ENCODE results near the gene OTUD6A. TPM values are rescaled to one million over a fixed set of nuclear protein-coding genes. Genes with fewer than 3 reads are reported as not detected.

The OTUD6A gene
- total RNA-seq, 2 experiments from 2014 or later, result not detected

DNA sequence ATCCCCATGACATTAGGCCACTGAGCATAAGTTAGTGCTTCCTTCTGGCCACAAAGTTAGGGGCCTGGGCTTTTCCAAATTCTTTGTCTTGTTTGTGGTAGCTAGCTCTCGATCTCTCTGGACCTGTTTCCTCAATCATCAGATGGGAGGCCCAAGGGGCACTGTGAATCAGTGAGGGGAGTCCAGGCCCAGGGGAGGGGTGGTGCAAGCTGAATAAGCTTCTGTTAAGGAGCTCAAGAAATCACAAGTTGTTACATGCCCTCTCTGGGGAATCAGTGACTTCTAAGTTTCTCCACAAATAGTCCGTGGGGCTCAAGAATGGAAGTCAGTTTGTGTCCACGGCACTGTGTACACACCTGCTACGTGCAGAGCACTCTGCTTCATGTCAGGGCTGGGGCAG, 27.6 kb upstream of the OTUD6A start:
- H3K27me3 Mint-ChIP-seq, result no peaks in the 10 kb centered on the region
- ChIA-PET CTCF (interaction anchor here (1.3 kb wide), 1 partner anchor 63 kb away, joined by 3 read pairs; no protein-coding TSS in a partner anchor), POLR2A (no interaction called here)
- no peaks in the 10 kb centered on the region for H3K9me3 Mint-ChIP-seq
- no peak for DNase-seq
- no peaks in the 10 kb centered on the region for H3K36me3 Mint-ChIP-seq (ENCODE audit: low read depth)
- no peak overlapping the region for H3K27ac Mint-ChIP-seq
- H3K4me1 Mint-ChIP-seq, result peaks cover 19% of the 10 kb centered on the region
- H3K4me3 Mint-ChIP-seq, result no peak overlapping the region

GRCh38 chrX:70038515-70038914, 23.7 kb upstream of the OTUD6A start:
- no peaks in the 10 kb centered on the region for H3K27me3 Mint-ChIP-seq

DNA sequence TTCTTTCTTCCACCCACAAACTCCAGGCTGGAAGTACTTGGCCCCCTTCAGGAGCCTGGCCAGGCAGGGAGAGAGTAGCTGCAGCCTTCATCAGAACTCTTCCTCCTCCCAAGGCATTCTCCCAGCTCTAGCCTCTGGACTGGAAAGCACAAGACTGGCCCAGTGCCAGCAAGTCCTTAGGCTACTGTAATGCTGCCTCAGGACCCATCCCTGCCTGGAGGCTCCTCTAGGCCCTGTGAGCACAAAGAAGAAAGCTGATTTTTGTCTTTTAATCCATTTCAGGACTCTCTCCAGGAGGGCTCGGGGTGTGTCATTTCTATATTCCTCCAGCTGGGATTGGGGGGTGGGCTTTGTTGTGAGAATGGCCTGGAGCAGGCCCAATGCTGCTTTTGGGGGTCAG, 23.3 kb upstream of the OTUD6A start:
- H3K9me3 Mint-ChIP-seq, result no peaks in the 10 kb centered on the region
- CTCF ChIA-PET, result interaction anchor here (3.8 kb wide), 1 partner anchor 8 kb away, joined by 18 read pairs; no protein-coding TSS in a partner anchor

More at GRCh38 chrX:70038515-70038914, 23.7 kb upstream of the OTUD6A start:
- no peaks in the 10 kb centered on the region for H3K9me3 Mint-ChIP-seq
- ChIA-PET POLR2A (no interaction called here), CTCF (interaction anchor here (3.8 kb wide), 1 partner anchor 8 kb away, joined by 18 read pairs; no protein-coding TSS in a partner anchor)
- DNase-seq, result no peak
- H3K27ac Mint-ChIP-seq, result no peak overlapping the region
- H3K4me1 Mint-ChIP-seq, result no peaks in the 10 kb centered on the region
- H3K36me3 Mint-ChIP-seq (ENCODE audit: low read depth), result no peaks in the 10 kb centered on the region
- H3K4me3 Mint-ChIP-seq, result no peak overlapping the region

DNA sequence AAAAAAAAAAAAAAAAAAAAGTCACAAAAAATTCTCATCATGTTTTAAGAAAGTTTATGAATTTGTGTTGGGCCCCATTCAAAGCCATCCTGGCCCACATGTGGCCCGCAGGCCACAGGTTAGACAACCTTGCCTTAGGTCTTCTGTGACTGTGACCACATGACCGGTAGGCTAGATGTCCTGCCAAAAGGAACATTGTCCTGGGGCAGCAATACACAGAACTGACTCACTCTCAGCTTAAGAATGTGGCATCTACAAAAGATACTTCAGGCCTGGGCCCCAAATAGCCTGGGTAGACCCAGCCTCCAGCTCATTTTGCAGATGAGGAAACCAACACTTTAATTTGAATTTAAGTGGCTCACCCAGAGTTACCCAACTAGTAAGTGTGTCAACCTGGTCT, 22.5 kb upstream of the OTUD6A start:
- ChIA-PET CTCF (interaction anchor here (3.8 kb wide), 1 partner anchor 9 kb away, joined by 18 read pairs; no protein-coding TSS in a partner anchor), POLR2A (no interaction called here)
- Mint-ChIP-seq H3K27ac (no peak overlapping the region), H3K27me3 (peaks cover under 1% of the 10 kb centered on the region), H3K36me3 (ENCODE audit: low read depth) (no peaks in the 10 kb centered on the region), H3K9me3 (no peaks in the 10 kb centered on the region), H3K4me3 (no peak overlapping the region), H3K4me1 (no peaks in the 10 kb centered on the region)
- no peak for DNase-seq

More for the DNA sequence above, 23.3 kb upstream of the OTUD6A start:
- POLR2A ChIA-PET, result no interaction called here
- H3K27ac Mint-ChIP-seq, result no peak overlapping the region
- H3K27me3 Mint-ChIP-seq, result no peaks in the 10 kb centered on the region
- no peaks in the 10 kb centered on the region for H3K4me1 Mint-ChIP-seq
- no peak for DNase-seq
- H3K4me3 Mint-ChIP-seq, result no peak overlapping the region
- no peaks in the 10 kb centered on the region for H3K36me3 Mint-ChIP-seq (ENCODE audit: low read depth)

GRCh38 chrX:70041993-70042392, 20.3 kb upstream of the OTUD6A start:
- no peak for DNase-seq
- Mint-ChIP-seq H3K27ac (no peak overlapping the region), H3K36me3 (ENCODE audit: low read depth) (no peaks in the 10 kb centered on the region), H3K4me1 (no peaks in the 10 kb centered on the region), H3K27me3 (peaks cover 4% of the 10 kb centered on the region), H3K9me3 (no peaks in the 10 kb centered on the region), H3K4me3 (no peak overlapping the region)
- ChIA-PET POLR2A (no interaction called here), CTCF (interaction anchor here (1.3 to 3.8 kb wide), 2 partner anchors 11 kb away, joined by 3 to 18 read pairs; no protein-coding TSS in a partner anchor)

DNA sequence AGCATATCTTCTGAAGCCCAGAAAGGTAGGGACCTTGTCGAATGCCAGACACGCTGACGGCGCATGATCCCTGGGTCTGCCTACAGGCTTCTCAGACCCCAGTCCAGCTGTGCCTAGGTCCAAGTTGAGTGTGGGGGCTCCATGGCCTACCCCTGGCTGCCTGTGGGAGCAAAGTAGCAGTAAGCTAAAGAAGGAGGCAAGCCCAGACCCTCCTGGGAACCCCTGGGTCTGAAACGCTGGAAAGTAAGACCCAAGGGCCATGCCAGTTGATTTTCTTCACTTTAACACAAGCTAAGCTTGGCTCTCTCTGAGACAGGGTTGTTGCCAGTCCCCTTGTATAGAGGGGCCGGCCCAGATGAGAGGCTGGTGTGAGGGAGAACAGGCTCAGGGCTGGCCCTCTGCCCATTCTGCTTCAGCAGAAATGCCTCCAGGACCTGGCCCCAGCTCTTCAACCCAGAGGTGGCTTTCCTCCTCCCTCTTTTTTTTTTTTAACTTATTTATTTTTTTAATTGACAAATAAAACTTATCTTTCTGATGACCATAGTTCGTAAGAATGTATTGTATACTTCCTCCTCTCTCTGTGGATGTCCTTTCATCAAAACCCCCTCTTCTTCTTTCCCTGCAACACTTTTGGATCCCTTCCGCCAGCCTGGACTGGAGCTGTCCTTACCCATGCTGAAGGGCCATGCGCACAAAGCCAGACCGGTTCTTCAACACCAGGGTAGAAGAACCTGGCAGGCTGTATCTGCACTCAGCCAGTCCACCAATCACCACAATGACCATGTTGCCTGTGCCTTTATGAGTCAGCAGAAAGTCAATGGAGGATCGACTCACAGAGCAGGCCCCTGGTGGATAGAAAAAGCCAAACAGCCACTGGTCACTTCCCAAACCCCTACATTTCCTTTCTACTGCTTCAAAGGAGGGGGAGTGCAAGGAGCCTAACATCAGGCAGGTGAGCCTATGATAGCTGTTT, 19.6 kb upstream of the OTUD6A start:
- POLR2A ChIA-PET, result no interaction called here
- Mint-ChIP-seq H3K4me1 (no peaks in the 10 kb centered on the region), H3K27me3 (peaks cover 4% of the 10 kb centered on the region), H3K4me3 (no peak overlapping the region), H3K9me3 (no peaks in the 10 kb centered on the region), H3K27ac (no peak overlapping the region), H3K36me3 (ENCODE audit: low read depth) (no peaks in the 10 kb centered on the region)
- CTCF ChIA-PET, result interaction anchor here (1.3 kb wide), 1 partner anchor 12 kb away, joined by 3 read pairs; no protein-coding TSS in a partner anchor
- no peak for DNase-seq

GRCh38 chrX:70043685-70044084, 18.6 kb upstream of the OTUD6A start:
- Mint-ChIP-seq H3K4me1 (no peaks in the 10 kb centered on the region), H3K27me3 (peaks cover 4% of the 10 kb centered on the region), H3K9me3 (no peaks in the 10 kb centered on the region), H3K27ac (no peak overlapping the region), H3K36me3 (ENCODE audit: low read depth) (no peaks in the 10 kb centered on the region), H3K4me3 (no peak overlapping the region)
- no peak for DNase-seq
- CTCF ChIA-PET, result no interaction called here
- POLR2A ChIA-PET, result no interaction called here

DNA sequence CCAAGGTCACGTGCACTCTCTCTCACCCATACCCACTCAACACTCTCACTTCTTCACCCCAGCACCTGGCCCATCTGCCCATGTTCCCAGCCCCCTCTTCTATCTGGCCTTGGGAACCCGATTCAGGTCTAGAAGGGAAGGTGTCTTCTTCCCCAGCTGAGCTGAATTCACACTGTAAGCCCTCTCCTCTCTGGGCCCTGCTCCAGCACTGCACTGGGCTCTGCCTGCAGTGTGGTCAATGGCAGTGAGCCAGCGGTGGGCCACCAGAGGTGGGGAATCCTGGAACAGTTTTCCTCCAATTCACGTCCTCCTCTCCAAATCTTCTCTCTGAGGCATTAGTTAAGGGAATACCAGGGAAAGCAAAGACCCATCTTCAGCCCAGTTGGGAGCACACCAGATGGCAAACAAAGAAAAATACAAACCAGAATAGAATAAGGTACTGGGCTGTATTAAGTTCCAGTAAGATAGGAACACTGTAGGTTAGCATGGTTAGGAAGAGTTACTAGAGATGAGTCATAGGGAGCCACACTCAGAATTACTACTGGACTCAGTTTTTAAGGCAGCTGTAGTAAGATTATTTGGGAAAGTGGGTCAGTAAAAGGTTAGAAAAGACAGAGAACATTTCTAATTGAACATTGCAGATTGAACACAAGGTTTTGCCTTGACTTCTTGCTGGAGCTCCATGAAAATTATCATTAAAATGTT, 17.6 kb upstream of the OTUD6A start:
- H3K27me3 Mint-ChIP-seq, result peaks cover 4% of the 10 kb centered on the region
- DNase-seq, result no peak
- H3K4me1 Mint-ChIP-seq, result no peaks in the 10 kb centered on the region
- ChIA-PET POLR2A (no interaction called here), CTCF (no interaction called here)
- no peak overlapping the region for H3K27ac Mint-ChIP-seq
- no peaks in the 10 kb centered on the region for H3K9me3 Mint-ChIP-seq
- H3K4me3 Mint-ChIP-seq, result no peak overlapping the region
- no peaks in the 10 kb centered on the region for H3K36me3 Mint-ChIP-seq (ENCODE audit: low read depth)

DNA sequence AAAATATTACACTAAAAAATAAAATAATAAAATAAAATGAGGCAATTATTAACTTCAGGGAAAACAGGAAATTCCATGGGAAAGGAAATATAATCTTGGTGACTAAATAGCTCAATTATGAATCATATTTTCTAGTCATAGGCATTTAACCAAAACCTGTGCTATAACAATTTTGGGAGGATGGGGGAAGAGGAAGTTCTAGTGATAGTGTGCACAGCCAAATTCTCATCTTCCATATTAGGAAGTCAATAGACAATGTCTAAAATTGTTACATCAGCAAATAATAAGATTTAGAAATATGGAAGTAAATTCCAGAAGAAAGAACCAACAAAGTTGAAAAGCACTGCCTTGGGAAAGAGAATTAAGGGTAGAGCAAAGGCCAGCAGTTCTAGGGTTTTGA, 15.3 kb upstream of the OTUD6A start:
- Mint-ChIP-seq H3K9me3 (no peaks in the 10 kb centered on the region), H3K36me3 (ENCODE audit: low read depth) (no peaks in the 10 kb centered on the region), H3K27me3 (peaks cover 4% of the 10 kb centered on the region), H3K4me3 (no peak overlapping the region), H3K4me1 (no peaks in the 10 kb centered on the region), H3K27ac (no peak overlapping the region)
- ChIA-PET CTCF (no interaction called here), POLR2A (no interaction called here)
- no peak for DNase-seq

GRCh38 chrX:70049406-70049805, 12.9 kb upstream of the OTUD6A start:
- Mint-ChIP-seq H3K4me3 (no peak overlapping the region), H3K9me3 (no peaks in the 10 kb centered on the region), H3K27me3 (peaks cover 4% of the 10 kb centered on the region), H3K36me3 (ENCODE audit: low read depth) (no peaks in the 10 kb centered on the region), H3K27ac (no peak overlapping the region), H3K4me1 (no peaks in the 10 kb centered on the region)
- no peak for DNase-seq
- CTCF ChIA-PET, result no interaction called here
- POLR2A ChIA-PET, result no interaction called here

- H3K36me3 Mint-ChIP-seq (ENCODE audit: low read depth), result no peaks in the 10 kb centered on the region
- no peaks in the 10 kb centered on the region for H3K9me3 Mint-ChIP-seq
- H3K4me3 Mint-ChIP-seq, result no peak within 1 kb of the TSS
- POLR2A ChIA-PET, result no interaction called here
- H3K27me3 Mint-ChIP-seq, result peaks cover 1% of the 10 kb centered on the region
- H3K27ac Mint-ChIP-seq, result no peak within 1 kb of the TSS
- CTCF ChIA-PET, result no interaction called here
- DNase-seq, result no peak
- no peaks in the 10 kb centered on the region for H3K4me1 Mint-ChIP-seq
These were observed 12.3 kb upstream of the OTUD6A start, which contains the start of gene AWAT2 for GRCh38 chrX:70049925-70050324. TSS of gene AWAT2 (minus strand) at chrX:70049938. CDS start at chrX:70049932, 6 bp downstream.

- ChIA-PET CTCF (no interaction called here), POLR2A (no interaction called here)
- Mint-ChIP-seq H3K4me3 (no peak overlapping the region), H3K27ac (no peak overlapping the region), H3K36me3 (ENCODE audit: low read depth) (no peaks in the 10 kb centered on the region), H3K9me3 (no peaks in the 10 kb centered on the region), H3K4me1 (no peaks in the 10 kb centered on the region), H3K27me3 (peaks cover 2% of the 10 kb centered on the region)
- DNase-seq, result no peak
These were observed 9.2 kb upstream of the OTUD6A start for GRCh38 chrX:70052895-70053615.

DNA sequence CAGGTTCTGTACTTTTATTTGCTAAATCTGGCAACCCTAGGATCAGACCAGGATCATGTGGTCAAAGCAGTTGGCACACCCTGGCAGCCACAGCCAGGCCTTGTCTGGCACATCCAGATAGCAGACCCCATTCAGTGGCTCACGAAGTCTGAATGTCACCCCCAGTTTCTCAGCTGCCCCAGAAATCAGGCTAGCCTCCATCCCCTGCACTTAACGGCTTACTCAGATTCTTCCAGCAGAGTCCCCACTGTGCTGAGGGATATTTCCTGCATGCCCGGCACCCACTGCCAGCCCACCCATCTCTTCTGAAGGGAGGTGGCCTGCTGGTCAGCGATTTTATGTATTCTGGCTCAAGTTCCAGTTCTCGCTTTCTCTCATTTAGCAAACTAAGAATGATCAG, 7.9 kb upstream of the OTUD6A start:
- no peak for DNase-seq
- H3K27me3 Mint-ChIP-seq, result peaks cover 3% of the 10 kb centered on the region
- no peaks in the 10 kb centered on the region for H3K36me3 Mint-ChIP-seq (ENCODE audit: low read depth)
- no peak overlapping the region for H3K4me3 Mint-ChIP-seq
- H3K4me1 Mint-ChIP-seq, result no peaks in the 10 kb centered on the region
- H3K27ac Mint-ChIP-seq, result no peak overlapping the region
- ChIA-PET CTCF (no interaction called here), POLR2A (no interaction called here)
- H3K9me3 Mint-ChIP-seq, result no peaks in the 10 kb centered on the region

Measured in activated CD4-positive, alpha-beta memory T cell treated with anti-CD3 and anti-CD28 coated beads, Interleukin-2, amount 10 ng/mL, durations not matched to agents 7 days and 5 days (primary cell).